Astrocyte of the spinal cord (primary cell): ENCODE results near the gene KANK2.

ENCODE experiments used
- DNase-seq: peaks from one replicate; pipeline ENCODE4 v3.0.0; 2011; ENCODE audit warnings: low read depth, low spot score
- H3K4me3 ChIP-seq: 2 replicates; pipeline ENCODE4 v1.5.1; 2011; ENCODE audit warnings: low read depth, mild to moderate bottlenecking, low read length, moderate library complexity
- CTCF ChIP-seq: IDR thresholded peaks from 2 replicates; pipeline ENCODE4 v1.5.1; 2012; ENCODE audit warnings: low read depth, mild to moderate bottlenecking, low read length, inconsistent platforms
- in situ Hi-C: cut with HindIII; loops from 2 replicates; pipeline ENCODE4 v1.10.0; 2017; ENCODE audit warnings: low sequenced_read_pairs

Gene KANK2

GRCh38 chr19:11159598-11160439 is 37.5 kb downstream of the KANK2 start:
- no peak for TF ChIP-seq CTCF
- DNase-seq: no peak
- in situ Hi-C loops: no loop called here
- H3K4me3 ChIP-seq: no peak overlapping the region

DNA sequence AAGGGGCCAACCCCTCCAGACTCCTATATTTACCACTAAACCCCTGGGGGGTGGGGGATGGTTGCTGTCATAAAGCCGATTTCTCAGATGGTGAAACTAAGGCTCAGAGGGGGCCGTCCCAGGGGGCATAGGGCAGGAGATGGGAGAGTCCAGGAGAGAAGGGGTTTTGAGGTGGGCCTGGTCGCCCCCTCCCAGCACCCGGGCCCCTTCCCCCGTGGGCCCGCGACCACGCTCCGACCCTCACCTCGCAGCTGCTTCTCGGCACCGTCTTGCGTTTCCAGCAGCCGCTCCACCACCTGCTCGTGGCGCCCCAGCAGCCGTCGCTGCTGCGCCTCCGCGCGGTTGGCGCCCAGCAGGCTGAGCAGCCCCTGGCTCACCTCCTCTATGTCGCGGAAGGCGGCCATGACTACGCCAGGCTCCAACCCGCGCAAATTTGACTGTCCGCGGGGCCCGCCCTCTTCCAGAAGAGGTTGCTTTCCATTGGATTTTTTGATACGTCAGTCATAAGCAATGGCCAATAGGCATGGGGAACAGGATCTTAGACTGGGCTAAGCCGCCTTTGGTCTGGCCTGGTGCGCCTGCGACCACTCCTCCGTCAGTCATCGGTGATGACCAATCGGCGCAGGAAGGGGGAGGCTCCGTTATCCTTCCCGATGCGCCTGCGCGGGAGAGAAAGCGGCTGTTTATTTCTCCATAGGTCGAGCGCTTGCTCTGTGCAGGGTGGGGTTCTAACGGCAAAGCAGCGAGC is 41.8 kb downstream of the KANK2 start, which contains the start of gene SPC24:
Gene SPC24, minus strand, starts transcription at position 410 of the 748 bp plus-strand sequence. Its CDS starts 6 bp downstream, at position 404.
- in situ Hi-C loops: no loop called here
- peak within 1 kb of the TSS; percentile 71 for H3K4me3 ChIP-seq
- peak; percentile 0 for TF ChIP-seq CTCF
- DNase-seq: peak; percentile 98

- peak overlapping the region; percentile 71 for H3K4me3 ChIP-seq
- no peak for TF ChIP-seq CTCF
- in situ Hi-C loops: no loop called here
- no peak for DNase-seq
Observed at GRCh38 chr19:11154683-11155047, 42.7 kb downstream of the KANK2 start.

DNA sequence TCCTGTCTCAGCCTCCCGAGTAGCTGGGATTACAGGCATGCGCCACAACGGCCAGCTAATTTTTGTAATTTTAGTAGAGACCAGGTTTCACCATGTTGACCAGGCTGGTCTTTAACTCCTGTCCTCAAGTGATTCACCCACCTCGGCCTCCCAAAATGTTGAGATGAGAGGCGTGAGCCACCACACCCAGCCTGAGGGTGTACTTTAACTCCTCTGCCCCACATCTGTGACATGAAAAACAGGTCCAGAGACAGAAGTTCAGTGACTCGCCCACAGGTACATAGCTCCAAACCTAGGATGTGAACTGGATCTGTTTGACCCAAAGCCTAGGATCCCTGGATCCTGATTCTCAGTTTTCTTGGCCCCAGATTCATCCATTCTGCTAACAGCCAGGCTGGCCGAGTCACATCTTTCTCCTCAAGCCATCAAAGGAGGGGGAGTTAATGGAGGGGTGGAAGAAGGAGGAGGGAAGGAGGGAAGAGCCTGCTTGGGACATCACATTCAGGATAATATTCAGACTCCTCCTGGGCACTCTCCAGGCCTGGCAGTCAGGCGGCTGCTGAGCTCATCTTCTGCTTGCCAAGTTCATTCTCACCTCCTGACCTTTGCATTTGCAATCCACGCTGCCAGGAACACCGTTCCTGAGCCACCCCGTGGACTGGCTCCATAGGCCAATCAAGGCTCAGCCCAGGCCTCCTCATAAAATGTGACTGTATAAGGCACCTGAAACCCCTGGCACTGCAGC is 44.9 kb downstream of the KANK2 start:
- in situ Hi-C loops: no loop called here
- H3K4me3 ChIP-seq: no peak overlapping the region
- no peak for TF ChIP-seq CTCF
- DNase-seq: peak; percentile 71

- no peak overlapping the region for H3K4me3 ChIP-seq
- TF ChIP-seq CTCF: no peak
- peak; percentile 84 for DNase-seq
- in situ Hi-C loops: no loop called here
Observed at GRCh38 chr19:11151181-11151580, 46.2 kb downstream of the KANK2 start.

DNA sequence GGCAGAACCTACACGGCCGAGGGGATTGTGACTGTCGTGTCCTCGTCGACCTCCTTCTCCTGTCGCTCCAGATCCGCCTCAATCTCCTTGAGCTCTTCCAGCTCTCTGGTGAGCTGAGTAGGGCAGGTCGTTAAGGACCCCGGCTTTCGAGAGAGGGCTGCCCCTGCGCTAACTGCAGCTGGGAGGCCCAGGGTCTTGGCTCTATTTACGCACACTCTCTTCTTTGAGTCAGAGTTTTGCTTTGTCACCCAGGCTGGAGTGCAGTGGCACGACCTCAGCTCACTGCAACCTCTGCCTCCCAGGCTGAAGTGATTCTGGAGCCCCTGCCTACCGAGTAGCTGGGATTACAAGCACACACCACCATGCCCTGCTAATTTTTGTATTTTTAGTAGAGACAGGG is 49.3 kb downstream of the KANK2 start:
- in situ Hi-C loops: no loop called here
- TF ChIP-seq CTCF: no peak
- H3K4me3 ChIP-seq: no peak overlapping the region
- no peak for DNase-seq
